ENCODE measurements around the gene LYZL6.

GRCh38 chr17:35978346-35978745, 34.8 kb upstream of the LYZL6 start:
- TF ChIP-seq POLR2A (IDR thresholded peaks at IDR 0.05; ENCODE audit: extremely low read depth, insufficient read length) (no peak), CTCF (IDR thresholded peaks at IDR 0.05; ENCODE audit: low read depth, low read length) (no peak), MAX (IDR thresholded peaks at IDR 0.05; ENCODE audit: low read depth, low read length) (no peak)
